Measurements from ENCODE around the gene FURIN. TPM values are rescaled to one million over a fixed set of nuclear protein-coding genes. Genes with fewer than 3 reads are reported as not detected.

The FURIN gene
- total RNA-seq, 1 experiment from 2014 or later, result 35.1 TPM

DNA sequence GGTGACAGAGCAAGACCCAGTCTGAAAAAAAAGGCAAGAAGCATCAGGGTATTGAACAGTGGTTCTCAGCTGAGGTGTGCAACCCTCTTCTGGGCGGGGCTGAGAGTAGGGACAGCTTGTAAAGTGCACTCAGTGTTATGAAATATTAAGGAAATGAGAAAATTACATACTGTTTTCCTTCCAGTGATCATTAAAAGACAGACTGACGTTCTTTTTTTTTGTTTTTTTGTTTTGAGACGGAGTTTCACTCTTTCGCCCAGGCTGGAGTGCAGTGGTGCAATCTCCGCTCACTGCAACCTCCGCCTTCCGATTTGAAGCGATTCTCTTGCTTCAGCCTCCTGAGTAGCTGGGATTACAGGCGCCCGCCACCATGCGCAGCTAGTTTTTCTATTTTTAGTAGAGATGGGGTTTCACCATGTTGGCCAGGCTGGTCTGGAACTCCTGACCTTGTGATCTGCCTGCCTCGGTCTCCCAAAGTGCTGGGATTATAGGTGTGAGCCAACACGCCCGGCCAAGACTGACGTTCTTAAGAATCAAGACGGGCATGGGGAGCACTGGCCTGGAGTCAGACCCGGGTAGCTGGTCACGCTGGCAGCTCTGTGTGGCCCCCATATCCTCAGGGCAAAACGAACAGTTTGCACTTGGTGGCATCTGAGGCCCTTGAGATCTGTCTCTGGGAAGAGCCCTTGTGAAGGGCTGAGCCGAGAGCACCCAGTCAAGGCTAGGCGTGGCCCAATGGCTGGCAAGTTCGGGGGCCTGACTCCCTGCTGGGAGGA, 46.1 kb downstream of the FURIN start:
- H4K5ac ChIP-seq (ENCODE audit: insufficient read length, low read depth, low read length), result no peak overlapping the region
- H3T11ph ChIP-seq (ENCODE audit: low read length), result no peak overlapping the region
- H2BK5ac ChIP-seq (ENCODE audit: insufficient read length, low read length), result no peak overlapping the region
- H4K91ac ChIP-seq (ENCODE audit: insufficient read length, low read depth, low read length), result no peak overlapping the region
- no peaks in the 10 kb centered on the region for H4K20me1 ChIP-seq (ENCODE audit: control insufficient read depth, insufficient read depth, insufficient read length)
- no peak overlapping the region for H2BK120ac ChIP-seq (ENCODE audit: low read depth, low read length, poor library complexity, severe bottlenecking)
- H3K23ac ChIP-seq (ENCODE audit: insufficient read length, low read depth, low read length), result no peak overlapping the region
- H3K9me3 Mint-ChIP-seq, result no peaks in the 10 kb centered on the region
- H3K4ac ChIP-seq (ENCODE audit: low read depth, low read length), result no peak overlapping the region
- no peak overlapping the region for H2BK12ac ChIP-seq (ENCODE audit: insufficient read length, low read depth, low read length)
- no peak overlapping the region for H2AFZ ChIP-seq (ENCODE audit: low read length)
- H3K4me1 ChIP-seq (ENCODE audit: insufficient read depth, low read length), result no peaks in the 10 kb centered on the region
- peaks cover 5 to 53% (median 14%) of the 10 kb centered on the region in 3 experiments; a peak in 5 of 7 replicates for H3K36me3 Mint-ChIP-seq (ENCODE audit: insufficient read depth in 1 of 3, low read depth in 3 of 3)
- no peak overlapping the region for H3K27ac ChIP-seq (ENCODE audit: insufficient read length, low read depth, low read length)
- DNase-seq, result no peak
- H3K79me2 ChIP-seq (ENCODE audit: insufficient read depth, low read length), result no peaks in the 10 kb centered on the region
- H2BK20ac ChIP-seq (ENCODE audit: low read depth, low read length, poor library complexity, severe bottlenecking), result no peak overlapping the region
- no peaks in the 10 kb centered on the region for H3K9me3 ChIP-seq (ENCODE audit: control insufficient read depth, low read depth, low read length)
- H3K27me3 ChIP-seq (ENCODE audit: insufficient read depth, low read length), result no peaks in the 10 kb centered on the region
- H2BK15ac ChIP-seq (ENCODE audit: low read depth, low read length), result no peak overlapping the region
- no peak overlapping the region; a peak in 1 of 7 replicates for H3K27ac Mint-ChIP-seq
- H2AK5ac ChIP-seq (ENCODE audit: insufficient read length, low read length), result no peak overlapping the region
- H3K56ac ChIP-seq (ENCODE audit: insufficient read length, low read depth, low read length), result no peak overlapping the region
- H3K4me1 Mint-ChIP-seq, result peaks cover 3 to 8% of the 10 kb centered on the region in 2 experiments; a peak in 2 of 4 replicates
- H3K18ac ChIP-seq (ENCODE audit: insufficient read length, low read depth, low read length), result no peak overlapping the region
- H3K79me1 ChIP-seq (ENCODE audit: insufficient read depth, low read depth, low read length, poor library complexity, severe bottlenecking), result no peaks in the 10 kb centered on the region
- H3K4me2 ChIP-seq (ENCODE audit: insufficient read depth, insufficient read length, low read length), result no peak overlapping the region
- no CpG with 5 or more reads among the region's 22 CpGs for WGBS (ENCODE audit: extremely low coverage, insufficient read length, low lambda C conversion rate)
- H3K23me2 ChIP-seq (ENCODE audit: insufficient read length, low read depth, low read length, poor library complexity, severe bottlenecking), result no peaks in the 10 kb centered on the region
- TF ChIP-seq, protein P1, sequence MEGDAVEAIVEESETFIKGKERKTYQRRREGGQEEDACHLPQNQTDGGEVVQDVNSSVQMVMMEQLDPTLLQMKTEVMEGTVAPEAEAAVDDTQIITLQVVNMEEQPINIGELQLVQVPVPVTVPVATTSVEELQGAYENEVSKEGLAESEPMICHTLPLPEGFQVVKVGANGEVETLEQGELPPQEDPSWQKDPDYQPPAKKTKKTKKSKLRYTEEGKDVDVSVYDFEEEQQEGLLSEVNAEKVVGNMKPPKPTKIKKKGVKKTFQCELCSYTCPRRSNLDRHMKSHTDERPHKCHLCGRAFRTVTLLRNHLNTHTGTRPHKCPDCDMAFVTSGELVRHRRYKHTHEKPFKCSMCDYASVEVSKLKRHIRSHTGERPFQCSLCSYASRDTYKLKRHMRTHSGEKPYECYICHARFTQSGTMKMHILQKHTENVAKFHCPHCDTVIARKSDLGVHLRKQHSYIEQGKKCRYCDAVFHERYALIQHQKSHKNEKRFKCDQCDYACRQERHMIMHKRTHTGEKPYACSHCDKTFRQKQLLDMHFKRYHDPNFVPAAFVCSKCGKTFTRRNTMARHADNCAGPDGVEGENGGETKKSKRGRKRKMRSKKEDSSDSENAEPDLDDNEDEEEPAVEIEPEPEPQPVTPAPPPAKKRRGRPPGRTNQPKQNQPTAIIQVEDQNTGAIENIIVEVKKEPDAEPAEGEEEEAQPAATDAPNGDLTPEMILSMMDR (conservative IDR thresholded peaks at IDR 0.05), result no peak
- no peak overlapping the region for H3K9ac ChIP-seq (ENCODE audit: extremely low read depth, insufficient read length, low read length)
- no peak overlapping the region for H3K4me3 Mint-ChIP-seq
- H3K14ac ChIP-seq (ENCODE audit: insufficient read depth, low read length), result no peak overlapping the region
- no peaks in the 10 kb centered on the region for H3K27me3 Mint-ChIP-seq (ENCODE audit: low read depth)
- no peak overlapping the region for H4K8ac ChIP-seq (replicated peaks; ENCODE audit: insufficient read length, low read depth, low read length)
